Gastroesophageal sphincter (tissue), 3 donors: ENCODE data around the gene PREX1.

Source experiments
- POLR2A ChIP-seq, 2 donors: fragments of 450-650 bp; IDR thresholded peaks; one replicate each; pipeline ENCODE4 v1.6.1; 2017; ENCODE audit warnings: antibody characterized with exemption in 2 of 2, mild to moderate bottlenecking in 2 of 2, moderate library complexity in 1 of 2
- TF ChIP-seq, protein P1 (sequence below), 4 experiments: fragments of 200-600 bp in 2 of 4; fragments of 450-650 bp in 2 of 4; sonication (generic) in 1 of 4; IDR thresholded peaks; one replicate each; pipeline ENCODE4 v1.5.1; 2017 to 2019; ENCODE audit warnings: antibody characterized with exemption in 4 of 4, mild to moderate bottlenecking in 2 of 4, moderate library complexity in 2 of 4

GRCh38 chr20:48875914-48876240 is 48.1 kb upstream of the PREX1 start:
- no peak for TF ChIP-seq POLR2A (IDR thresholded peaks at IDR 0.05)
- TF ChIP-seq, protein P1, sequence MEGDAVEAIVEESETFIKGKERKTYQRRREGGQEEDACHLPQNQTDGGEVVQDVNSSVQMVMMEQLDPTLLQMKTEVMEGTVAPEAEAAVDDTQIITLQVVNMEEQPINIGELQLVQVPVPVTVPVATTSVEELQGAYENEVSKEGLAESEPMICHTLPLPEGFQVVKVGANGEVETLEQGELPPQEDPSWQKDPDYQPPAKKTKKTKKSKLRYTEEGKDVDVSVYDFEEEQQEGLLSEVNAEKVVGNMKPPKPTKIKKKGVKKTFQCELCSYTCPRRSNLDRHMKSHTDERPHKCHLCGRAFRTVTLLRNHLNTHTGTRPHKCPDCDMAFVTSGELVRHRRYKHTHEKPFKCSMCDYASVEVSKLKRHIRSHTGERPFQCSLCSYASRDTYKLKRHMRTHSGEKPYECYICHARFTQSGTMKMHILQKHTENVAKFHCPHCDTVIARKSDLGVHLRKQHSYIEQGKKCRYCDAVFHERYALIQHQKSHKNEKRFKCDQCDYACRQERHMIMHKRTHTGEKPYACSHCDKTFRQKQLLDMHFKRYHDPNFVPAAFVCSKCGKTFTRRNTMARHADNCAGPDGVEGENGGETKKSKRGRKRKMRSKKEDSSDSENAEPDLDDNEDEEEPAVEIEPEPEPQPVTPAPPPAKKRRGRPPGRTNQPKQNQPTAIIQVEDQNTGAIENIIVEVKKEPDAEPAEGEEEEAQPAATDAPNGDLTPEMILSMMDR (IDR thresholded peaks at IDR 0.05) = no peak
